Measurements from ENCODE around the gene LRFN2.

LRFN2 gene

GRCh38 chr6:40610229-40610628 lies 23.1 kb upstream of the LRFN2 start:
- H3K4me3 ChIP-seq (ENCODE audit: low read depth, low read length), result no peak overlapping the region
- no peak for TF ChIP-seq CTCF (IDR thresholded peaks at IDR 0.05; ENCODE audit: borderline replicate concordance, insufficient read depth, low read depth, low read length)

GRCh38 chr6:40606981-40607380 lies 19.8 kb upstream of the LRFN2 start:
- no peak for TF ChIP-seq CTCF (IDR thresholded peaks at IDR 0.05; ENCODE audit: borderline replicate concordance, insufficient read depth, low read depth, low read length)
- H3K4me3 ChIP-seq (ENCODE audit: low read depth, low read length), result no peak overlapping the region

GRCh38 chr6:40606526-40606925 lies 19.4 kb upstream of the LRFN2 start:
- TF ChIP-seq CTCF (IDR thresholded peaks at IDR 0.05; ENCODE audit: borderline replicate concordance, insufficient read depth, low read depth, low read length), result no peak
- no peak overlapping the region for H3K4me3 ChIP-seq (ENCODE audit: low read depth, low read length)

- no peak overlapping the region for H3K4me3 ChIP-seq (ENCODE audit: low read depth, low read length)
- TF ChIP-seq CTCF (IDR thresholded peaks at IDR 0.05; ENCODE audit: borderline replicate concordance, insufficient read depth, low read depth, low read length), result no peak
These were observed 16.9 kb upstream of the LRFN2 start for GRCh38 chr6:40604082-40604481.

- TF ChIP-seq CTCF (IDR thresholded peaks at IDR 0.05; ENCODE audit: borderline replicate concordance, insufficient read depth, low read depth, low read length), result no peak
- H3K4me3 ChIP-seq (ENCODE audit: low read depth, low read length), result no peak overlapping the region
These were observed 12.4 kb upstream of the LRFN2 start for GRCh38 chr6:40599555-40599954.

- H3K4me3 ChIP-seq (ENCODE audit: low read depth, low read length), result no peak overlapping the region
- no peak for TF ChIP-seq CTCF (IDR thresholded peaks at IDR 0.05; ENCODE audit: borderline replicate concordance, insufficient read depth, low read depth, low read length)
These were observed 11.4 kb upstream of the LRFN2 start for GRCh38 chr6:40598516-40598915.

GRCh38 chr6:40597301-40597700 lies 10.1 kb upstream of the LRFN2 start:
- no peak for TF ChIP-seq CTCF (IDR thresholded peaks at IDR 0.05; ENCODE audit: borderline replicate concordance, insufficient read depth, low read depth, low read length)
- H3K4me3 ChIP-seq (ENCODE audit: low read depth, low read length), result no peak overlapping the region
